HG03280 (cell line): ENCODE results near the gene MC1R.
"Not testable (repeated sequence)": the region's sequence is repeated elsewhere in the genome, so short reads cannot be mapped to it uniquely, and the experiment has no call there.

Experiments used
- ATAC-seq: cut with Tn5 transposase; IDR thresholded peaks from one replicate; pipeline ENCODE4 v1.9.1; 2021; ENCODE audit warnings: mild to moderate bottlenecking, moderate library complexity; ENCODE audit not compliant: unreplicated experiment

The MC1R gene

DNA sequence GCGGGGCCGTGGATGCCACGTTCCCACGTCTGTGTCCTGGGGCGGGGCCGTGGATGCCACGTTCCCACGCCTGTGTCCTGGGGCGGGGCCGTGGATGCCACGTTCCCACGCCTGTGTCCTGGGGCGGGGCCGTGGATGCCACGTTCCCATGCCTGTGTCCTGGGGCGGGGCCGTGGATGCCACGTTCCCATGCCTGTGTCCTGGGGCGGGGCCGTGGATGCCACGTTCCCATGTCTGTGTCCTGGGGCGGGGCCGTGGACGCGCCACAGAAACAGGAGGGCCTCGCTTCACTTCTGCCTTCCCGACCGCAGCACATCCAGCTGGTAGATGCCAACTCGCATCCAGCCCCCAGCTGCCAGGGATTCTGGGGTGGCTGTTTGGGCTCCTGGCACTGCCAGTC lies 15.4 kb downstream of the MC1R start:
- ATAC-seq = not testable (repeated sequence)

DNA sequence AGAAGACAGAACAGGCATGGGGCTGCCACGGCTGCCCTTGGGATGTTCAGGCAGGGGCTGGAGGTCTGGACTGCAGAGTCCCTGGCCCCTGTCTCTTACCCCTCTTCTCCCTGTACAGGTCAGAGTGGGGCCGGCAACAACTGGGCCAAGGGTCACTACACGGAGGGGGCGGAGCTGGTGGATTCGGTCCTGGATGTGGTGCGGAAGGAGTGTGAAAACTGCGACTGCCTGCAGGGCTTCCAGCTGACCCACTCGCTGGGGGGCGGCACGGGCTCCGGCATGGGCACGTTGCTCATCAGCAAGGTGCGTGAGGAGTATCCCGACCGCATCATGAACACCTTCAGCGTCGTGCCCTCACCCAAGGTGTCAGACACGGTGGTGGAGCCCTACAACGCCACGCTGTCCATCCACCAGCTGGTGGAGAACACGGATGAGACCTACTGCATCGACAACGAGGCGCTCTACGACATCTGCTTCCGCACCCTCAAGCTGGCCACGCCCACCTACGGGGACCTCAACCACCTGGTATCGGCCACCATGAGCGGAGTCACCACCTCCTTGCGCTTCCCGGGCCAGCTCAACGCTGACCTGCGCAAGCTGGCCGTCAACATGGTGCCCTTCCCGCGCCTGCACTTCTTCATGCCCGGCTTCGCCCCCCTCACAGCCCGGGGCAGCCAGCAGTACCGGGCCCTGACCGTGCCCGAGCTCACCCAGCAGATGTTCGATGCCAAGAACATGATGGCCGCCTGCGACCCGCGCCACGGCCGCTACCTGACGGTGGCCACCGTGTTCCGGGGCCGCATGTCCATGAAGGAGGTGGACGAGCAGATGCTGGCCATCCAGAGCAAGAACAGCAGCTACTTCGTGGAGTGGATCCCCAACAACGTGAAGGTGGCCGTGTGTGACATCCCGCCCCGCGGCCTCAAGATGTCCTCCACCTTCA lies 16.2 kb downstream of the MC1R start:
- ATAC-seq = no peak

- ATAC-seq = not testable (repeated sequence)
Measured at GRCh38 chr16:89935620-89936019, 17.0 kb downstream of the MC1R start.

GRCh38 chr16:89936034-89936433 lies 17.4 kb downstream of the MC1R start:
- no peak for ATAC-seq

DNA sequence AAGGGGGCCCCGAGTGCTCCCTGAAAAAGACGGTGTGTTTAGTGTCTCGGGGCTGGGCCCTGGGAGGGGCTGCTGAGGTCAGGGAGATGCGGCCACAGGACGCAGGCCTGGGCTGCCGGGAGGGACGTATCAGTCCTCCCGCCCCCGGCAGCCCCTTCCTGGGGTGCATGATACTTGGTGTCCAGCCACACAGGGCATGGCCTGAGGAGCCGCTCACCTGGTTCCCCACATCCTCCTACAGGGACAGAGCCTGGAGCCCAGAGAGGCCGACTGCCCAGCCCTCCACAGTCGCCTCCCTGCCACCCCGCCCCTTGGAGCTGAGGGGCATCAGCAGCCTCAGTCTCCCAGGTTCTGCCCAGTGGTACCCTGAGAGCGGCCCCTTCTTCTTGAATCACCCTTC lies 17.8 kb downstream of the MC1R start:
- no peak for ATAC-seq

- ATAC-seq = no peak
Measured at GRCh38 chr16:89936981-89937380, 18.3 kb downstream of the MC1R start.

- no peak for ATAC-seq
Measured at GRCh38 chr16:89938175-89938885, 19.7 kb downstream of the MC1R start.

DNA sequence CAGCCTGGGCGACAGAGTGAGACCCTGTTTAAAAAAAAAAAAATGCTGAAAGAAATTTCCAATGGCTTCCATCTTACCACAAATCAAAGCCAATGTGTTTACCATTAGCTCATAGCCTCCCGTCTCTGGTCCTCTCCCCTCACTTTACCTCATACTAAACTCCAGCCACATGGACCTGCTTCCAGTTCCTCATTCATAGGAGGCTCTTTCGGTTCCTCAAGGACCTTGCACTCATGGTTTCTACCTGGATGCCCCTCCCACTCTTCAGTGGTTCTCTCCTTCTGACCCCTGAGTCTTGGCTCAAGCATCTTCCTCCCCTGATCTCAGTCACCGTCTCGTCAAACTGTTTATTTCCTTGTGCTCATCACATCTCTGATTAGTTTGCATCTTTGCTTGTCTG lies 26.1 kb downstream of the MC1R start:
- no peak for ATAC-seq

- ATAC-seq = no peak
Measured at GRCh38 chr16:89945654-89946053, 27.0 kb downstream of the MC1R start.

DNA sequence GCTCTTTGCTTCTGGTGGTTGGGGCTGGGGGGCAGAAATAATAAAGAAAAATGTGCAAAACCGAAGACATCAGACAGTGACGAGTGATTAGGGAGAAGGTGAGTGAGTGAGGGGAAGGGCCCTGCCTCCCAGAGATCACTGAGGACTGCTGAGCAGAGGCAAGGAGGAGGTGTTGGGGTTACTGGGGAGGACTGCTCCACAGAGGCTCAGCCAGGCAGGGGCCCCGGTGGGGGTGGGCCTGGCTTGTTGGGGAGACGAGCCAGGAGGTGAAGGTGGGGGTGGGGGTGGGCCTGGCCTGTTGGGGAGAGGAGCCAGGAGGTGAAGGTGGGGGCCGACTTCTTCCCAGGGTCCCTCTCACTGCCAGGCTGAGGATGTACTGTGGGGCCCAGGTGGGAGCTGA lies 27.9 kb downstream of the MC1R start:
- no peak for ATAC-seq

DNA sequence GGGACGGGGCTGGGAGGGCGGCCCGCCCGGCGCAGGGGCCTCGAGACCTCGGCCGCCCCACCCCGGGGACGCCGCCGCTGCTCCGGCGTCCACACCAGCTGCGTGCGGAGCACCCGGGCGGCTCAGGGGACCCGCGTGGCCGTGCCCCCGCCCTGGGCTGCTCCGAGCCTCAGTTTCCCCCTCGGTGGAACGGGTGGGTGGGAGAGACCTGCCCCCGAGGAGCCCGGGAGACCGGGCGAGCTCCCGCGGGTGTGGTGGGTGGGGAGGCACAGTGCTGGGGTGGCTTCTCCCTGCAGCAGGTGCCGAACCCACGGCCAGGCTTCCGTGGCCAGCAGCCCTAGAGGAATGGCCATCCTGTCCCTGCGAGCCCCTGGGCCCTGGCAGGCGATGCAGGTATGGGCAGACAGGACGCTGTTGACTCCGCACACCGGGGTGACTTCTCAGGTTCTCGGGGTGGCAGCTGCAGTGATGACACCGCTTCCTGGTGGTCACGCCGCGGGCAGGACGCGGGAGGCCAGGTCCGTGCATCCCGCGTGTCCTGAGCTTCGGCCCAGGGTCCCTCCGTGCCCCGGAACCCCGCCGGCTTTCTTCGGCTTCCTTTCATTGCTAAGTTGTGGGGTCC lies 30.6 kb downstream of the MC1R start:
- no peak for ATAC-seq

- ATAC-seq = no peak
Measured at GRCh38 chr16:89949756-89950155, 31.1 kb downstream of the MC1R start.

DNA sequence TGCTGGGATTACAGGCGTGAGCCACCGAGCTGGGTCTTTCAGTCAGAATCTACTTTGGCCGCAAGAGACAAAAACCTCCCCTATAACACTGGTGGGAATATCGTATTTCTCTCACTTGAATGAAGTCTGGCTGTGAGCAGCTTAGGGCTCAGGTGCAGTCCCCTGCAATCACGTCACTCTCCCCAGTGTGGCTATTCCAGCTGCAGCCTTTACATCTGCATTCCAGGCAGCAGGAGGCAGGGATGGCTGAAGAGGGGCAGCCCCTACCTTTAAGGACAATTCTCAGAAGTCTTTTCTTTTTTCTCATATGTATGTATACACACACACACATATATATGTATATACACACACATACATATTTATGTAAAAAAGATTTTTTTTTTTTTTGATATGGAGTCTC lies 32.8 kb downstream of the MC1R start:
- ATAC-seq = no peak

GRCh38 chr16:89952049-89952448 lies 33.4 kb downstream of the MC1R start:
- ATAC-seq = no peak

DNA sequence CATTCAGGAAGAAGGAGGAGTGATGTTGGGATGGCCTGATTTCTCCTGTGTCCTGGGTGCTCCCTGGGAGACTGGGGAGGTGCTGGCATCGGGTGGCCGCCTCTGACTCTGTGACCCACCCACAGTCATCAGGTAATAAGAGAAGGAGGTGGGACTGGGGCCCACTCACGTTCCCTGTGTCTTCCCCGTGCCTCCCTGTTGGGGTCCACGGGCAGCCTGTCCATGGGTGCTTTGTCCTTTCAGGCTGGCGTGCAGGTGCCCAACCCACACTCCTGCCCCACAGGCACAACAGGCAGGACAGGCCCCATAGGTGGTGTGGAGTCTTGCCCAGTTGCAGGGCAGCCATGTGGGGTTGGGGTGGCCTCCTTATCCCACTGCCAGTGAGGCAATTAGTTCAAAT lies 33.9 kb downstream of the MC1R start:
- ATAC-seq = no peak

DNA sequence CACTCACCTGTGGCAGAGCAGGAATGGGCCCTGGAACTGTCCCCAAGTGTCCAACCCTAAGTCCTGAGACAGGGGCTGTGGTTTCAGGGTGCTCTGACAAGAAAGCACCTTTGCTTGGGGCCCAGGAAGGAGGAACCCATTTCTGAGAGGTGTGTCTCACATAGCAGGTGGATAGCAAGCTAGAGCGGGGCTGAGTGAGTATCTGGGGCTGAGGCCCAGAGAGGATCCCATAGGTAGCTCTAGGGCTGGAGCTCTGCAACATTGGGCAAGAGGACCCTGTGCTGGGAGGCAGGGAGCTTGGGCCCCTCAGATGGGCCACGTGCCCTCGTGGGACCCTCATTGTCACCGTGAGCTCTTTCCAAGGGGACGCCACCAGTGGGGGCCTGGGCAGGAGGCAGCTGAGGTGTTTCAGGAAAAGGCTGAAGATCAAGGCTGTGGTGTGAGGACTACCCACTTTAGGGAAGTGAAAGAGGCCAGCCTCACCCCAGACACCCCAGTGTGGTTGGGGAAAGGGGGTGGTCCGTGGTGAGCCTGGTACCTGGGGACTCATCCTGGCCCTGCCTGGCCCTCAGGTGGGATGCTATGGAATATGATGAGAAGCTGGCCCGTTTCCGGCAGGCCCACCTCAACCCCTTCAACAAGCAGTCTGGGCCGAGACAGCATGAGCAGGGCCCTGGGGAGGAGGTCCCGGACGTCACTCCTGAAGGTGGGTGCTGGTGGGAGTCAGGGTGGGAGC lies 35.2 kb downstream of the MC1R start:
- no peak for ATAC-seq

GRCh38 chr16:89954462-89954861 lies 35.8 kb downstream of the MC1R start:
- no peak for ATAC-seq

GRCh38 chr16:89955001-89955685 lies 36.5 kb downstream of the MC1R start:
- ATAC-seq = no peak

- ATAC-seq = no peak
Measured at GRCh38 chr16:89956505-89957215, 38.0 kb downstream of the MC1R start.
